OCI-LY7 (cell line): ENCODE results near the gene SETD4. TPM values are rescaled to one million over a fixed set of nuclear protein-coding genes. Genes with fewer than 3 reads are reported as not detected.
A peak's percentile ranks its signal among the peaks of the same experiment; 100 is the strongest.

Experiments used
- BruUV-seq: library from RNA; stranded (reverse); fragments of 400-500 nt; replicated peaks from 2 replicates; lab custom pipeline; 2021; lab: Mats Ljungman, UMichigan
- CTCF ChIA-PET: fragments of 300-600 bp; sonication (Branson Sonifier 250); formaldehyde crosslinking; loops from one replicate; lab custom pipeline; 2022; ENCODE audit warnings: antibody characterized with exemption; ENCODE audit not compliant: unreplicated experiment; lab: Charles Lee
- POLR2A ChIA-PET: fragments of 300-600 bp; sonication (Branson Sonifier 250); formaldehyde crosslinking; loops from one replicate; lab custom pipeline; 2022; ENCODE audit warnings: antibody characterized with exemption; lab: Charles Lee
- DNase-seq: peaks from one replicate; pipeline ENCODE4 v3.0.0-alpha.2; 2015; ENCODE audit warnings: low spot score
- H2AFZ ChIP-seq: fragments of 200-600 bp; sonication (generic), shearing (Covaris generic); 2 replicates; pipeline ENCODE4 v1.6.1; 2014; ENCODE audit warnings: mild to moderate bottlenecking, antibody characterized with exemption, low read length, moderate library complexity
- H3K27ac ChIP-seq: fragments of 200-600 bp; sonication (generic); 2 replicates; pipeline ENCODE4 v1.5.1; 2014; ENCODE audit warnings: mixed run types, low read depth, mild to moderate bottlenecking, moderate library complexity, low read length, inconsistent platforms; ENCODE audit not compliant: poor library complexity, severe bottlenecking
- H3K36me3 ChIP-seq: fragments of 200-600 bp; sonication (generic); 2 replicates; pipeline ENCODE4 v1.6.1; 2014; ENCODE audit warnings: mild to moderate bottlenecking, antibody characterized with exemption, low read length, moderate library complexity, mixed read lengths; ENCODE audit not compliant: insufficient read depth
- H3K4me1 ChIP-seq: fragments of 200-600 bp; sonication (generic); 2 replicates; pipeline ENCODE4 v1.5.1; 2014; ENCODE audit warnings: mild to moderate bottlenecking, low read length; ENCODE audit not compliant: insufficient read depth, poor library complexity, severe bottlenecking
- H3K4me2 ChIP-seq: fragments of 200-600 bp; sonication (generic); 2 replicates; pipeline ENCODE4 v1.6.1; 2014; ENCODE audit warnings: mild to moderate bottlenecking, low read length
- H3K4me3 ChIP-seq: fragments of 200-600 bp; sonication (generic); 2 replicates; pipeline ENCODE4 v1.5.1; 2014; ENCODE audit warnings: mild to moderate bottlenecking, low read depth, low read length; ENCODE audit not compliant: poor library complexity, severe bottlenecking
- H3K79me2 ChIP-seq: fragments of 200-600 bp; sonication (generic); 2 replicates; pipeline ENCODE4 v1.6.1; 2016; ENCODE audit warnings: low read depth, mild to moderate bottlenecking, low read length, moderate library complexity, mixed read lengths; ENCODE audit not compliant: insufficient read depth
- H3K9me2 ChIP-seq: fragments of 200-600 bp; sonication (generic); 2 replicates; pipeline ENCODE4 v1.6.1; 2016; ENCODE audit warnings: mild to moderate bottlenecking, low read length, mixed read lengths; ENCODE audit not compliant: insufficient read depth
- H3K9me3 ChIP-seq: fragments of 200-600 bp; sonication (generic); 2 replicates; pipeline ENCODE4 v1.6.1; 2014; ENCODE audit warnings: mild to moderate bottlenecking, mixed run types, low read length, mixed read lengths
- H4K20me1 ChIP-seq: fragments of 200-600 bp; sonication (generic); 2 replicates; pipeline ENCODE4 v1.6.1; 2014; ENCODE audit warnings: mild to moderate bottlenecking, antibody characterized with exemption, low read length, moderate library complexity, mixed read lengths; ENCODE audit not compliant: insufficient read depth
- EZH2phosphoT487 ChIP-seq: fragments of 200-600 bp; sonication (generic); IDR thresholded peaks from 2 replicates; pipeline ENCODE4 v1.6.1; 2018; ENCODE audit warnings: low read depth, borderline replicate concordance, mild to moderate bottlenecking, mixed run types, antibody characterized with exemption, low read length, moderate library complexity, mixed read lengths
- intact Hi-C: fragments of 100-400 bp; cut with micrococcal nuclease; formaldehyde crosslinking; loops from one replicate; pipeline ENCODE4 v1.10.0; 2022; ENCODE audit not compliant: unreplicated experiment
- total RNA-seq, 2 experiments: library from RNA; depleted of rRNA in 1 of 2; stranded (reverse); fragments of >200 nt in 1 of 2; shearing (Covaris generic) in 1 of 2; gene quantifications; 2 replicates each; pipeline ENCODE4 v1.2.3, GENCODE V29; 2014 to 2022
- TF ChIP-seq, protein P1 (sequence below): fragments of 200-600 bp; sonication (generic); conservative IDR thresholded peaks from 2 replicates; pipeline ENCODE4 v1.5.1; 2014; ENCODE audit warnings: mild to moderate bottlenecking, antibody characterized with exemption, low read length, moderate library complexity, mixed read lengths

The SETD4 gene
- total RNA-seq, 2 experiments from 2014 or later: 19.1 to 28.1 TPM

DNA sequence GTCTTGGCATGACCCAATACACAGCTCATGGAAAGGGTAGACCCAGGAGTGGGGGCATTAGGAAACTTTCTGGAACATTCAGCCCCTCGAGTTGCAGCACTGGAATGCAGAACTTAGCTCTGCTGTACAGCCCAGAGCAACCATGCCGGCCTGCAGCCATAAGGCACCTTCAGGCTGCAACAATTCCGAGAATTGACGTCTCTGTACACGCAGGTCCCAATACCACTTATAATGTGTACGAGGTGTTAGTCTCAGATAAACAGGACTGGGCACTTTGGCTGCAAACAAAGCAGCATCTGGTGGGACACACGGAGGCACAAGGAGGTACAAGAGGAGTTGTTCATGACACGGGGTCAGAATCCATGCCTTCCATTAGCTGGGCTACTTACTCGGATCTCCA lies 17.4 kb upstream of the SETD4 start:
- no peaks in the 10 kb centered on the region for H3K9me3 ChIP-seq
- H3K4me2 ChIP-seq: peak overlapping the region; percentile 33
- H3K9me2 ChIP-seq: no peaks in the 10 kb centered on the region
- intact Hi-C loops: no loop called here
- CTCF ChIA-PET: no interaction called here
- H2AFZ ChIP-seq: peak overlapping the region; percentile 71
- DNase-seq: no peak
- H4K20me1 ChIP-seq: no peaks in the 10 kb centered on the region
- H3K27ac ChIP-seq: no peak overlapping the region
- no peak overlapping the region for H3K4me3 ChIP-seq
- H3K79me2 ChIP-seq: no peaks in the 10 kb centered on the region
- BruUV-seq: no TSS peak
- POLR2A ChIA-PET: interaction anchor here (0.6 to 1.1 kb wide), 2 partner anchors 17 to 59 kb away, joined by 4 to 6 read pairs; partner anchors contain the start of gene SETD4
- H3K36me3 ChIP-seq: no peaks in the 10 kb centered on the region
- peaks cover 17% of the 10 kb centered on the region for H3K4me1 ChIP-seq
- no peak for TF ChIP-seq EZH2phosphoT487
- TF ChIP-seq, protein P1, sequence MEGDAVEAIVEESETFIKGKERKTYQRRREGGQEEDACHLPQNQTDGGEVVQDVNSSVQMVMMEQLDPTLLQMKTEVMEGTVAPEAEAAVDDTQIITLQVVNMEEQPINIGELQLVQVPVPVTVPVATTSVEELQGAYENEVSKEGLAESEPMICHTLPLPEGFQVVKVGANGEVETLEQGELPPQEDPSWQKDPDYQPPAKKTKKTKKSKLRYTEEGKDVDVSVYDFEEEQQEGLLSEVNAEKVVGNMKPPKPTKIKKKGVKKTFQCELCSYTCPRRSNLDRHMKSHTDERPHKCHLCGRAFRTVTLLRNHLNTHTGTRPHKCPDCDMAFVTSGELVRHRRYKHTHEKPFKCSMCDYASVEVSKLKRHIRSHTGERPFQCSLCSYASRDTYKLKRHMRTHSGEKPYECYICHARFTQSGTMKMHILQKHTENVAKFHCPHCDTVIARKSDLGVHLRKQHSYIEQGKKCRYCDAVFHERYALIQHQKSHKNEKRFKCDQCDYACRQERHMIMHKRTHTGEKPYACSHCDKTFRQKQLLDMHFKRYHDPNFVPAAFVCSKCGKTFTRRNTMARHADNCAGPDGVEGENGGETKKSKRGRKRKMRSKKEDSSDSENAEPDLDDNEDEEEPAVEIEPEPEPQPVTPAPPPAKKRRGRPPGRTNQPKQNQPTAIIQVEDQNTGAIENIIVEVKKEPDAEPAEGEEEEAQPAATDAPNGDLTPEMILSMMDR: no peak

DNA sequence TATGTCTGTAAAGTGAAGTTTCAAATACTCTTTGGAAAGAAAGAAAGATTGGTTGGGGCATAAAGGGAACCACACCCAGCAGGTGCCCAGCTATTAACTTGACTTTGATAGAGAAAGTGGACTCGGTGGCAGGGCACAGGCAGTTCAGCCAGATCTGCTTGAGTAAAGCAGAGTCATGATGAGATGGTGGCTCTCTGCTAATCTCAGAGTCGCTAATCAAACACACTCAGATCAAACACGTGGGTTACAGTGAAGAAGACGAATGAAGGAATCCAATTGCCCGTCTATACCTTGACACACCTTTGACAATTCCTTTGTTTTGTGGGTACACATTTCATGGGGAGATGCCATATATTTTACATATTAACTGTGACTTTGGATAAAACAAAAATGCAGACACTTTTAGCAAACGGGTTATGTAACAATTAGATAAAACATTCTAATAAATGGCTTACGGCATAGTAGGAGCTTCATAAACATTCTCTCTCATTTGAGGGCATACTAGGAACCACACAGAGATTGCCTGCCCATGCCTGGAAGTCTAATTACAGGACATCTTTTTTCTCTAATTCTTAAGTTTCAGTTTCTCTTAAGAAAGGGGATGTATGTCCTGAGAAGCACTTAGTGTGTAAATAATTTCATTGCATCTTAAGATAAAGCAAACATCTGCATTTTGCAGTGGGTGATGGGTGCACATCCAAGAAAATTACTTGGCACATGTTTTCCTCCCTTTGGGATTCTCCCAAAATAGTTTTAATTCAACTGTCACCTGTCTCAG lies 16.7 kb upstream of the SETD4 start:
- Histone ChIP-seq H3K4me1 (peaks cover 17% of the 10 kb centered on the region), H3K27ac (no peak overlapping the region), H2AFZ (peak overlapping the region; percentile 71), H4K20me1 (no peaks in the 10 kb centered on the region), H3K9me2 (no peaks in the 10 kb centered on the region), H3K79me2 (no peaks in the 10 kb centered on the region), H3K9me3 (no peaks in the 10 kb centered on the region), H3K36me3 (no peaks in the 10 kb centered on the region), H3K4me2 (peak overlapping the region; percentile 33), H3K4me3 (no peak overlapping the region)
- ChIA-PET CTCF (no interaction called here), POLR2A (interaction anchor here (0.6 to 1.1 kb wide), 3 partner anchors 17 to 532 kb away, joined by 3 to 6 read pairs (median 4); partner anchors contain the start of gene SETD4)
- intact Hi-C loops: no loop called here
- peak; percentile 22 for DNase-seq
- BruUV-seq: no TSS peak
- no peak for TF ChIP-seq EZH2phosphoT487
- TF ChIP-seq, protein P1: no peak

DNA sequence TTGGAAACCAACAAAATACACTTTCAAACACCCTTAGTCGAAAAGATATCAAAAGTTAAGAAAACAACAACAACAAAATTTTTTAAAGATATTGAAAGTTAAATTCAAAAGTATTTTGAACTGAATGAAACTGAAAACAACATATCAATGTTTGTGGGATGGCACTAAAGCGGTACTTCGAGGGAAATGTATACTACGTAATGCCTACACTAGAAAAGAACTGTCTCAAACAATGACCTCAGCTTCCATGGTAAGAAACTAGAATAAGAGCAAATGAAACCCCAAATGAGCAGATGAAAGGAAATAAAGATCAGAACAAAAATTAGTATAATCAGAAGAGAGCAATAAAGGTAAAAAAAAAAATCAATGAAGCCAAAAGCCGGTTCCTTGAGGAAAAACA lies 15.6 kb upstream of the SETD4 start:
- ChIA-PET POLR2A (interaction anchor here (0.5 to 0.9 kb wide), 2 partner anchors 24 to 101 kb away, joined by 3 read pairs; no protein-coding TSS in a partner anchor), CTCF (no interaction called here)
- H3K27ac ChIP-seq: no peak overlapping the region
- H3K9me3 ChIP-seq: no peaks in the 10 kb centered on the region
- DNase-seq: no peak
- TF ChIP-seq, protein P1: no peak
- TF ChIP-seq EZH2phosphoT487: no peak
- peaks cover 17% of the 10 kb centered on the region for H3K4me1 ChIP-seq
- H3K4me3 ChIP-seq: no peak overlapping the region
- H3K36me3 ChIP-seq: no peaks in the 10 kb centered on the region
- H3K79me2 ChIP-seq: no peaks in the 10 kb centered on the region
- no peaks in the 10 kb centered on the region for H4K20me1 ChIP-seq
- BruUV-seq: no TSS peak
- intact Hi-C loops: no loop called here
- H3K4me2 ChIP-seq: no peak overlapping the region
- H2AFZ ChIP-seq: no peak overlapping the region
- H3K9me2 ChIP-seq: no peaks in the 10 kb centered on the region
